HG02884 (cell line): ENCODE results near the gene OXSR1.

Experiments used
- ATAC-seq: cut with Tn5 transposase; IDR thresholded peaks from one replicate; pipeline ENCODE4 v1.9.1; 2021; ENCODE audit warnings: mild to moderate bottlenecking, moderate library complexity; ENCODE audit not compliant: unreplicated experiment

Gene OXSR1

GRCh38 chr3:38297537-38297936 lies 132.2 kb downstream of the OXSR1 start:
- no peak for ATAC-seq

GRCh38 chr3:38297947-38298711 lies 132.8 kb downstream of the OXSR1 start:
- no peak for ATAC-seq
